CD14-positive monocyte (primary cell): Measurements from ENCODE around the gene DYRK1A. TPM values are rescaled to one million over a fixed set of nuclear protein-coding genes. Genes with fewer than 3 reads are reported as not detected.

Source experiments
- DNase-seq, 3 donors: peaks; one replicate each; pipeline ENCODE4 v3.0.0-alpha.2; 2011 to 2022
- H2AFZ ChIP-seq: 2 replicates; pipeline ENCODE4 v1.6.0; 2012; ENCODE audit warnings: mild to moderate bottlenecking, low read depth, low read length, inconsistent platforms; ENCODE audit not compliant: insufficient read depth, poor library complexity, severe bottlenecking
- H3K27ac ChIP-seq, 2 donors: 1 replicate in 1 of 2; 2 replicates in 1 of 2; pipeline ENCODE4 v1.5.1; 2012 to 2013; ENCODE audit warnings: low read length in 2 of 2, control low read depth in 1 of 2, inconsistent platforms in 1 of 2, low read depth in 1 of 2, mild to moderate bottlenecking in 1 of 2
- H3K27me3 ChIP-seq, 2 donors: one replicate each; pipeline versions ENCODE4 v1.6.0 to v1.6.1; 2011 to 2013; ENCODE audit warnings: low read length in 2 of 2; ENCODE audit not compliant: control insufficient read depth in 2 of 2, insufficient read depth in 2 of 2
- H3K36me3 ChIP-seq, 2 donors: replicated peaks in 1 of 2; 1 replicate in 1 of 2; 2 replicates in 1 of 2; pipeline versions ENCODE4 v1.5.1 to v1.6.1; 2012 to 2013; ENCODE audit warnings: low read length in 2 of 2, control low read depth in 1 of 2, inconsistent platforms in 1 of 2, mild to moderate bottlenecking in 1 of 2; ENCODE audit not compliant: insufficient read depth in 2 of 2, control insufficient read depth in 1 of 2
- H3K4me1 ChIP-seq, 2 donors: 1 replicate in 1 of 2; 2 replicates in 1 of 2; pipeline versions ENCODE4 v1.5.1 to v1.6.1; 2012 to 2013; ENCODE audit warnings: low read length in 2 of 2, control low read depth in 1 of 2, inconsistent platforms in 1 of 2, mild to moderate bottlenecking in 1 of 2, moderate library complexity in 1 of 2; ENCODE audit not compliant: insufficient read depth in 2 of 2, control insufficient read depth in 1 of 2
- H3K4me2 ChIP-seq: replicated peaks from 2 replicates; pipeline ENCODE3; 2012; ENCODE audit warnings: low read length, moderate library complexity, mild to moderate bottlenecking; ENCODE audit not compliant: poor library complexity, severe bottlenecking; ENCODE audit errors: extremely low read depth
- H3K4me3 ChIP-seq, 3 experiments: fragments of 200-600 bp in 1 of 3; sonication (generic) in 1 of 3; replicated peaks in 1 of 3; 1 replicate in 2 of 3; 2 replicates in 1 of 3; pipeline ENCODE4 v1.5.1; 2011 to 2013; ENCODE audit warnings: low read length in 3 of 3, mild to moderate bottlenecking in 3 of 3, control low read depth in 2 of 3, low read depth in 2 of 3, inconsistent platforms in 1 of 3, moderate library complexity in 1 of 3
- H3K79me2 ChIP-seq: 2 replicates; pipeline ENCODE4 v1.6.0; 2012; ENCODE audit warnings: mild to moderate bottlenecking, control low read depth, inconsistent platforms, low read length, moderate library complexity; ENCODE audit not compliant: insufficient read depth
- H3K9ac ChIP-seq: 2 replicates; pipeline ENCODE4 v1.6.0; 2017; ENCODE audit warnings: low read length, mild to moderate bottlenecking; ENCODE audit not compliant: insufficient read depth, poor library complexity, severe bottlenecking
- H3K9me3 ChIP-seq, 2 donors: replicated peaks in 1 of 2; 1 replicate in 1 of 2; 2 replicates in 1 of 2; pipeline versions ENCODE4 v1.5.1 to v1.6.1; 2012 to 2013; ENCODE audit warnings: low read length in 2 of 2, control low read depth in 1 of 2; ENCODE audit not compliant: control insufficient read depth in 1 of 2, insufficient read depth in 1 of 2
- H4K20me1 ChIP-seq: 2 replicates; pipeline ENCODE4 v1.6.0; 2012; ENCODE audit warnings: mild to moderate bottlenecking, low read length, control low read depth, moderate library complexity; ENCODE audit not compliant: insufficient read depth
- H3K27ac Mint-ChIP-seq, 7 donors: one replicate each; pipeline ENCODE4 v1.8.0; 2020; ENCODE audit warnings: mild to moderate bottlenecking in 7 of 7, mixed read lengths in 7 of 7, moderate library complexity in 6 of 7, inconsistent platforms in 2 of 7
- H3K27me3 Mint-ChIP-seq, 3 donors: one replicate each; pipeline ENCODE4 v1.8.0; 2021 to 2022; ENCODE audit warnings: low read depth in 3 of 3, mild to moderate bottlenecking in 3 of 3, mixed read lengths in 3 of 3, moderate library complexity in 3 of 3, inconsistent platforms in 1 of 3
- H3K36me3 Mint-ChIP-seq, 2 donors: one replicate each; pipeline ENCODE4 v1.8.0; 2020; ENCODE audit warnings: mixed read lengths in 2 of 2, inconsistent platforms in 1 of 2, mild to moderate bottlenecking in 1 of 2
- H3K4me1 Mint-ChIP-seq: one replicate; pipeline ENCODE4 v1.8.0; 2020; ENCODE audit warnings: mild to moderate bottlenecking, mixed read lengths
- H3K4me3 Mint-ChIP-seq, 2 donors: one replicate each; pipeline ENCODE4 v1.8.0; 2020; ENCODE audit warnings: mild to moderate bottlenecking in 2 of 2, mixed read lengths in 2 of 2, moderate library complexity in 1 of 2
- H3K9me3 Mint-ChIP-seq, 7 donors: one replicate each; pipeline ENCODE4 v1.8.0; 2020 to 2022; ENCODE audit warnings: mixed read lengths in 7 of 7, mild to moderate bottlenecking in 6 of 7, moderate library complexity in 6 of 7, inconsistent platforms in 2 of 7
- CTCF ChIP-seq: fragments of 200-600 bp; IDR thresholded peaks from one replicate; pipeline ENCODE4 v1.8.0; 2022; ENCODE audit warnings: antibody characterized with exemption, mild to moderate bottlenecking
- WGBS: methylation state at CpG from one replicate; pipeline ENCODE4 v1.1.5; 2013; ENCODE audit warnings: missing lambda C conversion rate; ENCODE audit not compliant: insufficient coverage; 5-methylcytosine and 5-hydroxymethylcytosine counted together
- intact Hi-C, 2 donors: fragments of 100-400 bp; cut with micrococcal nuclease; formaldehyde crosslinking; loops; one replicate each; pipeline versions ENCODE4 v1.15.0 to v1.15.1; 2023
- polyA plus RNA-seq, 3 donors: library from polyadenylated mRNA; depleted of rRNA in 1 of 3; unstranded in 2 of 3; stranded (reverse) in 1 of 3; fragments of 300-500 nt in 2 of 3; fragments of >200 nt in 1 of 3; fragmentation: Illumina TruSeq in 2 of 3; gene quantifications; 1 replicate in 2 of 3; 2 replicates in 1 of 3; pipeline ENCODE4 v1.2.3, GENCODE V29; 2012 to 2021

The DYRK1A gene
- polyA plus RNA-seq, 3 donors, result 1.8 to 53.5 (median 2.4) TPM

- Histone ChIP-seq H3K9ac (peak overlapping the region; percentile 99), H2AFZ (no peak overlapping the region), H3K79me2 (peaks cover 81% of the 10 kb centered on the region), H3K9me3 (no peaks in the 10 kb centered on the region), H3K36me3 (no peaks in the 10 kb centered on the region), H4K20me1 (peaks cover 54% of the 10 kb centered on the region), H3K4me2 (peak overlapping the region; percentile 91), H3K4me3 (peak overlapping the region; percentile 7 to 98 (median 95)), H3K27ac (peak overlapping the region in 1 of 2 donors; percentile 97), H3K4me1 (peaks cover 46 to 70% of the 10 kb centered on the region in 2 donors), H3K27me3 (no peaks in the 10 kb centered on the region)
- WGBS, result 20% methylated on average over 2 of the region's 3 CpGs
- Mint-ChIP-seq H3K4me1 (peaks cover 64% of the 10 kb centered on the region), H3K36me3 (no peaks in the 10 kb centered on the region), H3K27ac (peak overlapping the region; percentile 87 to 96 (median 92)), H3K27me3 (no peaks in the 10 kb centered on the region), H3K4me3 (peak overlapping the region; percentile 89 to 90), H3K9me3 (peaks cover 0 to 1% (median 0%) of the 10 kb centered on the region in 7 donors)
- intact Hi-C loops, result loop anchor here in 1 of 2 donors (5.0 to 10.0 kb wide), 3 partner anchors 63 to 295 kb away; partner anchors contain the start of genes PIGP and TTC3
- TF ChIP-seq CTCF, result no peak
- DNase-seq, result no peak
Measured at GRCh38 chr21:37369307-37369854, 2.8 kb downstream of the DYRK1A start.

- H3K9me3 Mint-ChIP-seq, result peaks cover 0 to 1% (median 0%) of the 10 kb centered on the region in 7 donors
- Histone ChIP-seq H4K20me1 (peaks cover 64% of the 10 kb centered on the region), H3K9me3 (no peaks in the 10 kb centered on the region), H3K27ac (peak overlapping the region in 1 of 2 donors; percentile 97), H3K79me2 (peaks cover 89% of the 10 kb centered on the region), H3K4me3 (peak overlapping the region; percentile 11 to 95 (median 36)), H3K4me1 (peaks cover 45 to 72% of the 10 kb centered on the region in 2 donors), H3K4me2 (peak overlapping the region; percentile 91), H2AFZ (no peak overlapping the region), H3K27me3 (no peaks in the 10 kb centered on the region), H3K36me3 (no peaks in the 10 kb centered on the region), H3K9ac (peak overlapping the region; percentile 99)
- peaks cover 66% of the 10 kb centered on the region for H3K4me1 Mint-ChIP-seq
- WGBS, result 0% methylated on average over 1 of the region's 8 CpGs
- peak overlapping the region; percentile 50 to 96 (median 87) for H3K27ac Mint-ChIP-seq
- TF ChIP-seq CTCF, result no peak
- no peaks in the 10 kb centered on the region for H3K27me3 Mint-ChIP-seq
- DNase-seq, result peak in 2 of 3 donors; percentile 26 to 38
- intact Hi-C loops, result loop anchor here in 1 of 2 donors (10.0 kb wide), 1 partner anchor 64 kb away; no protein-coding TSS in a partner anchor
- no peaks in the 10 kb centered on the region for H3K36me3 Mint-ChIP-seq
- H3K4me3 Mint-ChIP-seq, result peak overlapping the region; percentile 89 to 90
Measured at GRCh38 chr21:37370152-37371040, 3.8 kb downstream of the DYRK1A start.
